Ectodermal cell (in vitro differentiated cells): ENCODE measurements around the gene BNIP2. TPM values are rescaled to one million over a fixed set of nuclear protein-coding genes. Genes with fewer than 3 reads are reported as not detected.
A peak's percentile ranks its signal among the peaks of the same experiment; 100 is the strongest.

Source experiments
- H3K27ac ChIP-seq: 2 replicates; pipeline ENCODE4 v1.7.0; 2013; ENCODE audit warnings: mild to moderate bottlenecking, low read depth, low read length; ENCODE audit not compliant: insufficient read depth, poor library complexity, severe bottlenecking
- H3K27me3 ChIP-seq: 2 replicates; pipeline ENCODE4 v1.7.0; 2013; ENCODE audit warnings: mild to moderate bottlenecking, low read length; ENCODE audit not compliant: insufficient read depth, control insufficient read depth, poor library complexity, severe bottlenecking
- H3K36me3 ChIP-seq: one replicate; pipeline ENCODE4 v1.7.0; 2013; ENCODE audit warnings: low read length; ENCODE audit not compliant: control insufficient read depth, insufficient read depth
- H3K4me1 ChIP-seq: one replicate; pipeline ENCODE4 v1.7.0; 2013; ENCODE audit warnings: low read length; ENCODE audit not compliant: control insufficient read depth, insufficient read depth
- H3K4me3 ChIP-seq: 2 replicates; pipeline ENCODE4 v1.7.0; 2013; ENCODE audit warnings: low read depth, low read length, control low read depth; ENCODE audit not compliant: insufficient read depth
- H3K9me3 ChIP-seq: 2 replicates; pipeline ENCODE4 v1.7.0; 2013; ENCODE audit warnings: mild to moderate bottlenecking, low read length, moderate library complexity; ENCODE audit not compliant: control insufficient read depth
- WGBS, 2 experiments: methylation state at CpG; one replicate each; pipeline ENCODE4 v1.1.7; 2013; ENCODE audit warnings: missing lambda C conversion rate in 2 of 2; 5-methylcytosine and 5-hydroxymethylcytosine counted together
- polyA plus RNA-seq, 4 experiments: library from polyadenylated mRNA; stranded (reverse); fragments of 50-300 nt; gene quantifications; one replicate each; pipeline ENCODE4 v1.2.3, GENCODE V29; 2013

The BNIP2 gene, protein sequence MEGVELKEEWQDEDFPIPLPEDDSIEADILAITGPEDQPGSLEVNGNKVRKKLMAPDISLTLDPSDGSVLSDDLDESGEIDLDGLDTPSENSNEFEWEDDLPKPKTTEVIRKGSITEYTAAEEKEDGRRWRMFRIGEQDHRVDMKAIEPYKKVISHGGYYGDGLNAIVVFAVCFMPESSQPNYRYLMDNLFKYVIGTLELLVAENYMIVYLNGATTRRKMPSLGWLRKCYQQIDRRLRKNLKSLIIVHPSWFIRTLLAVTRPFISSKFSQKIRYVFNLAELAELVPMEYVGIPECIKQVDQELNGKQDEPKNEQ
- polyA plus RNA-seq (2013, experiment 1 of 4): 34.4 TPM
- polyA plus RNA-seq (2013, experiment 2 of 4): 38.2 TPM
- polyA plus RNA-seq (2013, experiment 3 of 4): 24.9 TPM
- 27.4 TPM for polyA plus RNA-seq (2013, experiment 4 of 4)

DNA sequence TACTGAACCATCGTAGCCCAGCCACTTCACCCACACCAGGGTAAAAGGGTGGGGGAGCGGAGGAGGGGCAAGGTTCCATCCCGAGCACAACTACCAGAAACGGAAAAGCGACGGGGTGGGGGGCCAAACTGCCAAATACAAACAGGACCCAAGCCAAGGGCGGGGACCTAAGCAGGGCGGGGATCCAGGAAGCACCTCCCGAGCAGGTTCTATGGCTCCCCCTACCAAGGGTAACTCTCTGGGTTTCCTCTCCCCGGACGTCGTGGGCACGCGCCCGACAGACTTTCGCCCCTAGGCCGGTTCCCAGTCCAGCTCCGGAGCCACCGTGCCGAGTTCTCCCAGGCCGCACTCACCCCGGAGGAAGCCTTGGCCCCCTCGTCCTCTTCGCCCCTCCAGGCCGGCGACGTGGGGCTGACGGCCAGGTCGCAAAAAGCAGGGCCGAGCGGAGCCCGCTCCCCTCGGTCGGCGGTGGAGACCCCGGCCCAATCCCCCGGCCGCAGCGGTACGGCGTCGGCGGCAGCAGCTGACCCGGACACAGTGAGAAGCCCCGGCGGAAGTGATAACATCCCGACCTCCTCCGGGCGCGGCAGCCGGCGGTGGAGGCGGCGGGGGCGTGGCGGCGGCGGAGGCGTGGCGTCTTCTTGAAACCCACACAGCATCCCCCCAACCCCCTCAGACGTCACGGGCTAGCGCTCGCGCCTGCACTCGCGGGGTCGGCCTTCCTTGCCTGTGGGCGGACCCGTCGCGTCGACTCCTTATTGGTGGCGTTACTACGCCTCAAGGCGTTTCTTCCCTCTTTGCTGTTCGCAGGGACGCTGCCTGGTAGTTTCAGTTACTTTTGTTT is at the start of gene BNIP2:
Gene BNIP2, minus strand, starts transcription at position 539 of the 844 bp plus-strand sequence. CDS start 6,863 bp downstream, outside the sequence.
- Histone ChIP-seq H3K9me3 (no peaks in the 10 kb centered on the region), H3K36me3 (no peaks in the 10 kb centered on the region), H3K27ac (peak within 1 kb of the TSS; percentile 93), H3K27me3 (peaks cover 9% of the 10 kb centered on the region), H3K4me3 (peak within 1 kb of the TSS; percentile 91), H3K4me1 (peaks cover 9% of the 10 kb centered on the region)
- 0% methylated on average over 78 of the region's 78 CpGs for WGBS, 2 experiments

DNA sequence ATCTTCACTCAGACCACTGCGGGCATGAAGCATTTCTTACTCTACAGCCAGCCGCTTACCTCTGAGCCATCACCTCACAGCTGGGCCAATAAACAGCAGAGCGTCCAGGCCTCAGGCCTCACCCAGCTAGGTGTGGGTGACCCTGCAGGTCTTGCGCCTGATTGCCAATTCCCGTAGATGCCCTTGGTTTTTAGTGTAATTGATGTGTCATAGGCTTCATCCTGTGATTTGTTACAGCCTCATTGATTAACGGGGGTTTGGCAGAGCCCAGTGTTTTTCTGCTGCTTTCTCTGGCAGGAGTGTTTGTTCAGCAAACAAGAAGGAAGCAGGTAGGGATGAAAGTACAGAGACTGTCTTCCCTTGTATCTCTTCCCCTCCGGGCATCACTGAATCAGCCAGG is 49.6 kb upstream of the BNIP2 start:
- H3K9me3 ChIP-seq: no peaks in the 10 kb centered on the region
- H3K4me3 ChIP-seq: no peak overlapping the region
- H3K27ac ChIP-seq: no peak overlapping the region
- 93 to 94% methylated on average over 7 of the region's 7 CpGs for WGBS, 2 experiments
- H3K36me3 ChIP-seq: no peaks in the 10 kb centered on the region
- no peaks in the 10 kb centered on the region for H3K27me3 ChIP-seq
- H3K4me1 ChIP-seq: no peaks in the 10 kb centered on the region

DNA sequence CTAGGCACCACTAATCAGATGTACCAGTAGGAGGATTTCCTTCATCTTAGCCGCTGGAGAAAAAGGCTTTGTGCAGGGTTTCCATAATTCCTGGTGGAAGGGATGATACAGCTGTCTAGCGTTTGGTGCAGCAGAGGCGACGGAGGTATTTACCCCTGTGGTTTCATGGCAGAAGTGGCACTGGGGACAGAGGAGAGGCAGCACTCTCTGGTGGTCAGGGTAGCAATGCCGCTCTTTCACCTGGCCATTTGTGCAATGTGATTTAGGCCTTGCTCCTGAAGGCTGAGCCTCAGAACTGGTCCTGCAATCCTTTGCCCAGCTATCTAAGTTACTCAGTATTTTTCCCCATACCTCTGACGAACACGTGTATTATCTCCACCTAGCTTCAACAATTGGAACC is 47.1 kb upstream of the BNIP2 start:
- no peaks in the 10 kb centered on the region for H3K4me1 ChIP-seq
- no peaks in the 10 kb centered on the region for H3K9me3 ChIP-seq
- no peak overlapping the region for H3K4me3 ChIP-seq
- no peaks in the 10 kb centered on the region for H3K36me3 ChIP-seq
- 90 to 94% methylated on average over 5 to 7 of the region's 7 CpGs for WGBS, 2 experiments
- no peaks in the 10 kb centered on the region for H3K27me3 ChIP-seq
- no peak overlapping the region for H3K27ac ChIP-seq

DNA sequence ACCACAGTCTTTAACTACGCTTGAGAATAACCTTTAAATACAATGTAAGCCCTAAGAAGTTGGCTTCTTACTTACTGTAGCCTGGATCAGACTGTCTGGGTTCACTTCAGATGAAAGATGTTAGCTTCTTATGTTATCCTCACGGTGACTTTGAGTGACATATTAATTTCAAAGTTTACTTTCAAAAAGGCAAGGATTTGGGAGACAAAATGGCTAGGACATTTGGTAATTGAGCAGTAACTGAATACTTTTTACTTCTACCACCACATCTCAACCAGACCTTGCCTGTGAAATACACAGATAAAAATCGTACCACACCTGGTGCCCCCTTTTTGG is 36.0 kb upstream of the BNIP2 start:
- Histone ChIP-seq H3K27me3 (no peaks in the 10 kb centered on the region), H3K4me1 (no peaks in the 10 kb centered on the region), H3K4me3 (no peak overlapping the region), H3K9me3 (no peaks in the 10 kb centered on the region), H3K27ac (no peak overlapping the region), H3K36me3 (no peaks in the 10 kb centered on the region)
- WGBS, 2 experiments: 60 to 61% methylated on average over 3 of the region's 3 CpGs

DNA sequence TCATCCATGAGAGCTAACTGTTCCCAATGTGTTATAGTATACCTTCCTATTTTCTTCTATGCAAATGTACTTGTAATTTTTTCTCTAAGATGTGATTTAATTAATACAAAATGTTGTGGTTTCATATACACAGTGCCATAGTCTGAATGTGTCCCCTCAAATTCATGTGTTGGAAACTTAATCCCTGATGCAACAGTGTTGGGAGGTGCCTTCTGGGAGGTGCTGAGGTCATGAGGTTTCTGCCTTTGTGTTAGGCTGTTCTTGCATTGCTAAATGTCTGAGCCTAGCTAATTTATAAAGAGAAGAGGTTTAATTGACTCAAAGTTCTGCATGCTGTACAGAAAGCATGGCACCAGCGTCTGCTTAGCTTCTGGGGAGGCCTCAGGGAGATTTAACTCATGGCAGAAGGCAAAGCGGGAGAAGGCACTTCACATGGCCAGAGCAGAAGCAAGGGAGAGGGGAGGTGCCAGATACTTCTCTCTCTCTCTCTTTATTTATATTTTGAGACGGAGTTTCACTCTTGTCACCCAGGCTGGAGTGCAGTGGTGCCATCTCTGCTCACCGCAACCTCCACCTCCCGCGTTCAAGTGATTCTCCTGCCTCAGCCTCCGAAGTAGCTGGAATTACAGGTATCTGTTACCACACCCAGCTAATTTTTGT is 34.7 kb upstream of the BNIP2 start:
- H3K36me3 ChIP-seq: no peaks in the 10 kb centered on the region
- no peak overlapping the region for H3K27ac ChIP-seq
- WGBS, 2 experiments: 87 to 90% methylated on average over 7 of the region's 7 CpGs
- no peak overlapping the region for H3K4me3 ChIP-seq
- H3K27me3 ChIP-seq: no peaks in the 10 kb centered on the region
- no peaks in the 10 kb centered on the region for H3K4me1 ChIP-seq
- no peaks in the 10 kb centered on the region for H3K9me3 ChIP-seq

DNA sequence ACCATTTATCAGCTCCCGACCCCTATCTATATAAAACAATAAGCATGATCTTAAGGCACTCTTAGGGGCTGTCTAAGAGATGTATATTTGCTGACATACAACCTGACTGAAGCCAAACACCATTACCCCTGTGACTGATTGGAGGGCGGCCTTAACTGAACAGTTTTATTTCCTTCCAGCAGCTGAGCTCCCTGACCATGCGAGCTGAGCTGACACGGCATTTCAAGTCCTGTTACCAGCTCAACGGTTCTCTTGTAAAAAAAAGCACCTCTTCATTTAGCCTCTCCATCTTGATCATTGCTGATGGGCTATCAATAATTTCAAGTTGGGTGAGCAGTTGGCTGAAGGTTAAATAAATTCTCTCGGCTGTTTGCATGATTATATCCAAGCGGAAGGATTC is 33.4 kb upstream of the BNIP2 start:
- Histone ChIP-seq H3K4me1 (no peaks in the 10 kb centered on the region), H3K9me3 (no peaks in the 10 kb centered on the region), H3K27ac (no peak overlapping the region), H3K36me3 (no peaks in the 10 kb centered on the region), H3K27me3 (no peaks in the 10 kb centered on the region), H3K4me3 (no peak overlapping the region)
- WGBS, 2 experiments: 86% methylated on average over 6 to 7 of the region's 7 CpGs

DNA sequence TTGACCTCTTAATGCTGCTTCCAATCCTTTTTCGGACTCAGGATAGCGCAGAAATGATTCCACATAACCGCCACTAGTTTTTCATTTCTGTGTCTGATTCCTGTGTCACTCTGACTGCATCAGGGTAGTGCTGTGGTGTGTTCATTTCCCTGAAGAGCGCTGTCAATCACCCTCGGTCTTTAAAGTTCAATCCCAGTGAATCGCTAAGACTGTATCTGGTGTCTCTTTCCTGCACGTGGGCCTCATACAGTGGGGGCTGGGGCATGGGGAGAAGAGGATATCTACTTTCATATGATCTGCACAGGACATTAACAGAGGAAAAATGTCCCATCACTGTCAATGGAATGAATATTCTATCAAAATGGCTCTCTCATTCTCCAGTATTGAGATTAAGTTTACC is 32.9 kb upstream of the BNIP2 start:
- 92 to 95% methylated on average over 7 of the region's 7 CpGs for WGBS, 2 experiments
- no peak overlapping the region for H3K4me3 ChIP-seq
- no peaks in the 10 kb centered on the region for H3K36me3 ChIP-seq
- H3K27me3 ChIP-seq: no peaks in the 10 kb centered on the region
- H3K27ac ChIP-seq: no peak overlapping the region
- no peaks in the 10 kb centered on the region for H3K9me3 ChIP-seq
- H3K4me1 ChIP-seq: no peaks in the 10 kb centered on the region

DNA sequence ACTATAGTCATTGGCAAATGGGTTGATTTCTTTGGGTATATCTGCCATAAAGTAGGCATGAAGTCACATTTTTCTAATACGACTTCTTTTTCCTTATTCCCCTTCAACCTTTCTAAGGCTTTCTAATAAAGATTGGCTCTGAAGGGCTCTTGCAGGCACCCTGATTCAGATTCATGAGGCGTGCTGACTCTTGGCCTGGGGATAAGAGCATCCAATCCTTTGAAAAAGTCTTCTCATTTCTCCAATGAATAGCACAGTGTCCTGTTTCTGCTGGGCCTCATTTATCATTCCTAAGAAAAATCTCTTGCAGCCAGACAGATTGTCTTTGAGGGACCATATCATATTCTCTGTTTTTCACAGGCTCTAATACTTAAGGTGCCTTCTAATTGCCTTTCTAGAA is 32.3 kb upstream of the BNIP2 start:
- Histone ChIP-seq H3K27me3 (no peaks in the 10 kb centered on the region), H3K4me3 (no peak overlapping the region), H3K27ac (no peak overlapping the region), H3K36me3 (no peaks in the 10 kb centered on the region), H3K9me3 (no peaks in the 10 kb centered on the region), H3K4me1 (no peaks in the 10 kb centered on the region)
- 85 to 91% methylated on average over 2 of the region's 2 CpGs for WGBS, 2 experiments

DNA sequence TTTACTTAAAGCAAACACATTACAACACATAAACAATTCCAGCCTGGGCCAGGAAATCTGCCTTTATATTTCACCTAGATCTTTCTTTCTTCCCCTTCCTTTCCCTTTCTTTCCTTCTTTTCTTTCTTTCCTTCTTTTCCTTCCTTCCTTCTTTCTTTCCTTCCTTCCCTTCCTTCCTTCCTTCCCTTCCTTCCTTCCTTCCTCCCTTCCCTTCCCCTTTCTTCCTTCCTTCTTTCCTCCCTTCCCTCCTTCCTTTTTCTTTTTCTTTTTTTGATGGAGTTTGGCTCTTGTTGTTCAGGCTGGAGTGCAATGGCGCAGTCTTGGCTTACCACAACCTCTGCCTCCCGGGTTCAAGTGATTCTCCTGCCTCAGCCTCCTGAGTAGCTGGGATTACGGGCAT is 24.1 kb upstream of the BNIP2 start:
- H3K36me3 ChIP-seq: no peaks in the 10 kb centered on the region
- no peak overlapping the region for H3K4me3 ChIP-seq
- H3K27ac ChIP-seq: no peak overlapping the region
- no peaks in the 10 kb centered on the region for H3K27me3 ChIP-seq
- WGBS, 2 experiments: 91 to 94% methylated on average over 3 of the region's 3 CpGs
- no peaks in the 10 kb centered on the region for H3K9me3 ChIP-seq
- no peaks in the 10 kb centered on the region for H3K4me1 ChIP-seq
